HEK293T (cell line): Measurements from ENCODE around the gene GRID1.

Experiments used
- CTCF ChIA-PET: fragments of 350-600 bp; formaldehyde crosslinking; extraction: SDS; loops from one replicate; lab custom pipeline; 2021; ENCODE audit warnings: antibody characterized with exemption, inconsistent platforms; lab: Yijun Ruan, JAX
- POLR2A ChIA-PET: fragments of 350-600 bp; formaldehyde crosslinking; extraction: SDS; loops from one replicate; lab custom pipeline; 2020; ENCODE audit warnings: antibody characterized with exemption, inconsistent platforms; lab: Yijun Ruan, JAX
- DNase-seq: peaks from one replicate; pipeline ENCODE4 v3.0.0; 2012; ENCODE audit warnings: mixed read lengths; ENCODE audit errors: extremely low spot score
- ARNT ChIP-seq: fragments of 450-650 bp; IDR thresholded peaks from 2 replicates; pipeline ENCODE4 v1.6.1; 2017; ENCODE audit warnings: mild to moderate bottlenecking
- BHLHE40 ChIP-seq: fragments of 450-650 bp; IDR thresholded peaks from 2 replicates; pipeline ENCODE4 v1.6.1; 2016; ENCODE audit warnings: mild to moderate bottlenecking, moderate library complexity, borderline replicate concordance
- CTBP1 ChIP-seq: fragments of 450-650 bp; IDR thresholded peaks from 2 replicates; pipeline ENCODE4 v1.6.1; 2016; ENCODE audit warnings: borderline replicate concordance
- ELF4 ChIP-seq: fragments of 450-650 bp; IDR thresholded peaks from 2 replicates; pipeline ENCODE4 v1.6.1; 2017; ENCODE audit warnings: antibody characterized with exemption
- FOXA1 ChIP-seq: fragments of 450-650 bp; IDR thresholded peaks from 2 replicates; pipeline ENCODE4 v1.6.1; 2016; ENCODE audit warnings: mild to moderate bottlenecking
- FOXK2 ChIP-seq: fragments of 450-650 bp; IDR thresholded peaks from 2 replicates; pipeline ENCODE4 v1.6.1; 2016; ENCODE audit warnings: mild to moderate bottlenecking
- FOXM1 ChIP-seq: fragments of 450-650 bp; IDR thresholded peaks from 2 replicates; pipeline ENCODE4 v1.6.1; 2017; ENCODE audit warnings: mild to moderate bottlenecking, borderline replicate concordance
- HDGF ChIP-seq: fragments of 450-650 bp; IDR thresholded peaks from 2 replicates; pipeline ENCODE4 v1.6.1; 2017; ENCODE audit warnings: antibody characterized with exemption, borderline replicate concordance
- L3MBTL2 ChIP-seq: fragments of 450-650 bp; conservative IDR thresholded peaks from 2 replicates; pipeline ENCODE4 v1.6.1; 2016; ENCODE audit warnings: mild to moderate bottlenecking
- LEF1 ChIP-seq: fragments of 450-650 bp; IDR thresholded peaks from 2 replicates; pipeline ENCODE4 v1.6.1; 2017; ENCODE audit warnings: mild to moderate bottlenecking, borderline replicate concordance
- NFRKB ChIP-seq: fragments of 450-650 bp; IDR thresholded peaks from 2 replicates; pipeline ENCODE4 v1.6.1; 2016; ENCODE audit warnings: mild to moderate bottlenecking, moderate library complexity
- PKNOX1 ChIP-seq: fragments of 450-650 bp; IDR thresholded peaks from 2 replicates; pipeline ENCODE4 v1.6.1; 2016
- SP1 ChIP-seq: fragments of 450-650 bp; IDR thresholded peaks from 2 replicates; pipeline ENCODE4 v1.6.1; 2017
- SUZ12 ChIP-seq: fragments of 450-650 bp; IDR thresholded peaks from 2 replicates; pipeline ENCODE4 v1.6.1; 2016; ENCODE audit warnings: mild to moderate bottlenecking
- TARDBP ChIP-seq: fragments of 450-650 bp; IDR thresholded peaks from 2 replicates; pipeline ENCODE4 v1.6.1; 2016
- ZNF384 ChIP-seq: fragments of 450-650 bp; IDR thresholded peaks from 2 replicates; pipeline ENCODE4 v1.6.1; 2016

The GRID1 gene

GRCh38 chr10:86293396-86293791, 73.2 kb downstream of the GRID1 start:
- POLR2A ChIA-PET = no interaction called here
- CTCF ChIA-PET = no interaction called here
- TF ChIP-seq ZNF384 (no peak), FOXK2 (no peak), SP1 (no peak), SUZ12 (no peak), ARNT (no peak), L3MBTL2 (no peak), PKNOX1 (no peak), TARDBP (no peak), FOXM1 (no peak), CTBP1 (no peak), LEF1 (no peak), NFRKB (no peak), HDGF (no peak)
- DNase-seq = no peak

GRCh38 chr10:86292462-86293395, 73.9 kb downstream of the GRID1 start:
- TF ChIP-seq FOXK2 (no peak), HDGF (no peak), SUZ12 (no peak), FOXM1 (no peak), SP1 (no peak), ZNF384 (no peak), ELF4 (no peak), L3MBTL2 (no peak), CTBP1 (no peak)
- ChIA-PET CTCF (no interaction called here), POLR2A (no interaction called here)
- DNase-seq = no peak

GRCh38 chr10:86291616-86292340, 74.8 kb downstream of the GRID1 start:
- ChIA-PET POLR2A (no interaction called here), CTCF (no interaction called here)
- no peak for TF ChIP-seq FOXA1
- TF ChIP-seq L3MBTL2 = no peak
- TF ChIP-seq HDGF = no peak
- TF ChIP-seq CTBP1 = no peak
- TF ChIP-seq SUZ12 = no peak
- DNase-seq = no peak

GRCh38 chr10:86290933-86291615, 75.5 kb downstream of the GRID1 start:
- TF ChIP-seq ARNT = no peak
- no peak for DNase-seq
- ChIA-PET POLR2A (no interaction called here), CTCF (interaction anchor here (0.6 kb wide), 1 partner anchor 609 kb away, joined by 4 read pairs; no protein-coding TSS in a partner anchor)

- TF ChIP-seq HDGF = no peak
- TF ChIP-seq ZNF384 = no peak
- no peak for TF ChIP-seq L3MBTL2
- no peak for TF ChIP-seq SP1
- TF ChIP-seq FOXK2 = no peak
- TF ChIP-seq NFRKB = no peak
- TF ChIP-seq PKNOX1 = no peak
- TF ChIP-seq ELF4 = no peak
- no peak for TF ChIP-seq CTBP1
- no peak for TF ChIP-seq ARNT
- TF ChIP-seq LEF1 = no peak
- no peak for TF ChIP-seq BHLHE40
- TF ChIP-seq TARDBP = no peak
- no peak for TF ChIP-seq SUZ12
- TF ChIP-seq FOXA1 = no peak
- no peak for TF ChIP-seq FOXM1
- no peak for DNase-seq
- CTCF ChIA-PET = no interaction called here
- POLR2A ChIA-PET = no interaction called here
Measured at GRCh38 chr10:86289577-86289868, 77.1 kb downstream of the GRID1 start.

- no peak for DNase-seq
- CTCF ChIA-PET = no interaction called here
- POLR2A ChIA-PET = no interaction called here
- TF ChIP-seq L3MBTL2 (no peak), NFRKB (no peak), FOXA1 (no peak), BHLHE40 (no peak), TARDBP (no peak), CTBP1 (no peak), ARNT (no peak)
Measured at GRCh38 chr10:86288695-86289576, 77.7 kb downstream of the GRID1 start.
